Lung (tissue), 13 donors: ENCODE data around the gene TNNC2. TPM values are rescaled to one million over a fixed set of nuclear protein-coding genes. Genes with fewer than 3 reads are reported as not detected.

ENCODE experiments used
- ATAC-seq: fragments of 200-7000 bp; cut with Tn5 transposase; one replicate; pipeline ENCODE4 v1.9.1; 2020; ENCODE audit warnings: moderate number of reproducible peaks; ENCODE audit not compliant: insufficient read depth, low FRiP score
- DNase-seq, 3 donors: peaks; one replicate each; pipeline ENCODE4 v3.0.0-alpha.2; 2013 to 2017
- H3K27ac ChIP-seq, 2 donors: one replicate each; pipeline ENCODE4 v1.5.1; 2013; ENCODE audit warnings: mild to moderate bottlenecking in 2 of 2, moderate library complexity in 2 of 2, control low read depth in 1 of 2, inconsistent platforms in 1 of 2, low read depth in 1 of 2, low read length in 1 of 2
- H3K27me3 ChIP-seq, 3 donors: one replicate each; pipeline ENCODE4 v1.5.1; 2013; ENCODE audit warnings: low read length in 2 of 3; ENCODE audit not compliant: control insufficient read depth in 3 of 3, insufficient read depth in 3 of 3
- H3K36me3 ChIP-seq, 4 donors: one replicate each; pipeline ENCODE4 v1.5.1; 2013; ENCODE audit warnings: low read length in 4 of 4, mild to moderate bottlenecking in 1 of 4, moderate library complexity in 1 of 4; ENCODE audit not compliant: control insufficient read depth in 4 of 4, insufficient read depth in 4 of 4
- H3K4me1 ChIP-seq, 5 donors: one replicate each; pipeline ENCODE4 v1.5.1; 2013; ENCODE audit warnings: low read length in 5 of 5, mild to moderate bottlenecking in 2 of 5, moderate library complexity in 1 of 5; ENCODE audit not compliant: control insufficient read depth in 5 of 5, insufficient read depth in 5 of 5
- H3K4me3 ChIP-seq: one replicate; pipeline ENCODE4 v1.5.1; 2013; ENCODE audit warnings: mild to moderate bottlenecking, control low read depth, moderate library complexity
- H3K9ac ChIP-seq, 2 donors: one replicate each; pipeline ENCODE4 v1.5.1; 2013; ENCODE audit warnings: low read length in 2 of 2, control low read depth in 1 of 2; ENCODE audit not compliant: insufficient read depth in 1 of 2
- H3K9me3 ChIP-seq, 4 donors: one replicate each; pipeline ENCODE4 v1.5.1; 2013; ENCODE audit warnings: low read length in 3 of 4, mild to moderate bottlenecking in 1 of 4, moderate library complexity in 1 of 4; ENCODE audit not compliant: control insufficient read depth in 4 of 4, insufficient read depth in 3 of 4
- WGBS, 2 donors: extraction: QIAGEN DNeasy Blood & Tissue Kit; methylation state at CpG; one replicate each; pipeline ENCODE4 v1.1.7; 2013; 5-methylcytosine and 5-hydroxymethylcytosine counted together
- polyA plus RNA-seq, 2 donors: library from polyadenylated mRNA; stranded (reverse); fragments of 200-250 nt; gene quantifications; one replicate each; pipeline ENCODE4 v1.2.1, GENCODE V29; 2013
- small RNA-seq: library from RNA; depleted of rRNA; stranded (forward); fragments of <200 nt; gene quantifications from one replicate; pipeline ENCODE3, GENCODE V24; 2014; ENCODE audit warnings: low replicate concordance
- total RNA-seq, 2 donors: library from RNA; depleted of rRNA in 1 of 2; stranded (reverse); fragments of >200 nt in 1 of 2; gene quantifications; one replicate each; pipeline ENCODE4 v1.2.1, GENCODE V29; 2014 to 2021
- TF ChIP-seq, protein P1 (sequence below): IDR thresholded peaks from 2 replicates; pipeline ENCODE4 v1.5.1; 2012; ENCODE audit warnings: mild to moderate bottlenecking; ENCODE audit errors: control extremely low read depth, extremely low read depth
- donor health status: control.
- donor health status: control.
- donor health status: Bipolar disorder and iron deficiency.
- donor health status: healthy.
- donor health status: DM: yes; HTN: yes; CAD: no.

Gene TNNC2
- total and polyA plus RNA-seq, 4 donors = 0.54 to 1.5 (median 1.1) TPM; not detected in 1

DNA sequence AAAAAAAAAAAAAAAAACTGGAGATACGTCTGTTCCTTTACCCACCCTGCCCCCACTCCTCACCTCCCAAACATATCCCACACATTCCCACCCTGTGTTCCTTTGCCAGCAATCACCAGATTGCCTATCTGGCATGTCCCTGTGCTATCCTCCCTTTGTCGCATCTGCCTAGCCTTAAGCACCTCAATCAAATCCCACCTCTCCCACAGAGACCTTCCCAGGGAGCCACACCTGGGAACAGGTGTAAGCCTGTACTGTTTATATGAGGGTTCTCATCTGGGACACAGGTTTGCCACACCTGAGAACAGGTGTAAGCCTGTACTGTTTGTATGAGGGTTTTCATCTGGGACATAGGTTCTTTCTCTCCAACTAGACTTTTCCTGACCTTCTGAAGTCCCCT is 52.2 kb downstream of the TNNC2 start:
- H3K36me3 ChIP-seq = no peaks in the 10 kb centered on the region
- H3K27me3 ChIP-seq = no peaks in the 10 kb centered on the region
- H3K4me1 ChIP-seq = peaks cover 0 to 8% (median 5%) of the 10 kb centered on the region in 5 donors
- ATAC-seq (no peak), DNase-seq (no peak)
- H3K9me3 ChIP-seq = no peaks in the 10 kb centered on the region
- no peak overlapping the region for H3K4me3 ChIP-seq
- TF ChIP-seq, protein P1, sequence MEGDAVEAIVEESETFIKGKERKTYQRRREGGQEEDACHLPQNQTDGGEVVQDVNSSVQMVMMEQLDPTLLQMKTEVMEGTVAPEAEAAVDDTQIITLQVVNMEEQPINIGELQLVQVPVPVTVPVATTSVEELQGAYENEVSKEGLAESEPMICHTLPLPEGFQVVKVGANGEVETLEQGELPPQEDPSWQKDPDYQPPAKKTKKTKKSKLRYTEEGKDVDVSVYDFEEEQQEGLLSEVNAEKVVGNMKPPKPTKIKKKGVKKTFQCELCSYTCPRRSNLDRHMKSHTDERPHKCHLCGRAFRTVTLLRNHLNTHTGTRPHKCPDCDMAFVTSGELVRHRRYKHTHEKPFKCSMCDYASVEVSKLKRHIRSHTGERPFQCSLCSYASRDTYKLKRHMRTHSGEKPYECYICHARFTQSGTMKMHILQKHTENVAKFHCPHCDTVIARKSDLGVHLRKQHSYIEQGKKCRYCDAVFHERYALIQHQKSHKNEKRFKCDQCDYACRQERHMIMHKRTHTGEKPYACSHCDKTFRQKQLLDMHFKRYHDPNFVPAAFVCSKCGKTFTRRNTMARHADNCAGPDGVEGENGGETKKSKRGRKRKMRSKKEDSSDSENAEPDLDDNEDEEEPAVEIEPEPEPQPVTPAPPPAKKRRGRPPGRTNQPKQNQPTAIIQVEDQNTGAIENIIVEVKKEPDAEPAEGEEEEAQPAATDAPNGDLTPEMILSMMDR = no peak
- 80 to 81% methylated on average over 2 of the region's 2 CpGs for WGBS, 2 donors
- H3K27ac ChIP-seq = no peak overlapping the region
- no peak overlapping the region for H3K9ac ChIP-seq

Small RNAs within 50 kb of the gene (small RNA-seq; reads per million reads assigned to genes)
- gene RNU6ATAC38P = not detected

Other genes with a start within 250 kb of the TNNC2 start
- under 1 TPM in 1 of 2 donors, not detected in 1; 0.26 TPM for gene WFDC8, start 248.0 kb downstream of the TNNC2 start, total RNA-seq
- gene WFDC8, start 248.0 kb downstream of the TNNC2 start, polyA plus RNA-seq = not detected
- gene WFDC10A, start 197.6 kb downstream of the TNNC2 start, total RNA-seq = not detected
- not detected for gene WFDC10A, start 197.6 kb downstream of the TNNC2 start, polyA plus RNA-seq
- not detected for gene WFDC9, start 196.0 kb downstream of the TNNC2 start, total RNA-seq
- gene WFDC9, start 196.0 kb downstream of the TNNC2 start, polyA plus RNA-seq = not detected
- gene WFDC11, start 157.1 kb downstream of the TNNC2 start, total RNA-seq = not detected
- not detected for gene WFDC11, start 157.1 kb downstream of the TNNC2 start, polyA plus RNA-seq
- under 1 TPM in 1 of 2 donors, not detected in 1; 0.17 TPM for gene WFDC13, start 125.3 kb downstream of the TNNC2 start, total RNA-seq
- gene WFDC13, start 125.3 kb downstream of the TNNC2 start, polyA plus RNA-seq = under 1 TPM; 0.03 to 0.10 TPM
- 1 to 10 TPM in 1 of 2 donors, not detected in 1; 2.0 TPM for gene WFDC10B, start 122.3 kb downstream of the TNNC2 start, total RNA-seq
- gene WFDC10B, start 122.3 kb downstream of the TNNC2 start, polyA plus RNA-seq = 1 to 10 TPM; 1.5 to 2.0 TPM
- gene SPINT4, start 105.0 kb downstream of the TNNC2 start, total RNA-seq = not detected
- gene SPINT4, start 105.0 kb downstream of the TNNC2 start, polyA plus RNA-seq = not detected
- gene WFDC3, start 35.4 kb downstream of the TNNC2 start, total RNA-seq = 1 to 10 TPM; 1.8 to 3.6 TPM
- gene WFDC3, start 35.4 kb downstream of the TNNC2 start, polyA plus RNA-seq = 10 to 100 TPM; 11.4 to 20.9 TPM
- gene DNTTIP1, start 35.4 kb downstream of the TNNC2 start, total RNA-seq = 10 to 100 TPM; 21.1 to 38.5 TPM
- 10 to 100 TPM; 66.4 to 72.1 TPM for gene DNTTIP1, start 35.4 kb downstream of the TNNC2 start, polyA plus RNA-seq
- gene UBE2C, start 14.7 kb downstream of the TNNC2 start, total RNA-seq = 1 to 10 TPM; 2.5 to 3.9 TPM
- 10 to 100 TPM in 1 of 2 donors, 1 to 10 TPM in 1; 7.2 to 17.0 TPM for gene UBE2C, start 14.7 kb downstream of the TNNC2 start, polyA plus RNA-seq
- gene SNX21, start 6.5 kb upstream of the TNNC2 start, total RNA-seq = 10 to 100 TPM; 30.9 to 34.4 TPM
- 10 to 100 TPM; 15.9 to 16.2 TPM for gene SNX21, start 6.5 kb upstream of the TNNC2 start, polyA plus RNA-seq
- 10 to 100 TPM; 24.7 to 29.7 TPM for gene ACOT8, start 30.1 kb upstream of the TNNC2 start, total RNA-seq
- gene ACOT8, start 30.1 kb upstream of the TNNC2 start, polyA plus RNA-seq = 10 to 100 TPM; 34.0 to 34.3 TPM
- gene ZSWIM3, start 30.3 kb upstream of the TNNC2 start, total RNA-seq = 1 to 10 TPM; 3.7 to 5.2 TPM
- 1 to 10 TPM; 1.7 to 3.0 TPM for gene ZSWIM3, start 30.3 kb upstream of the TNNC2 start, polyA plus RNA-seq
- gene ZSWIM1, start 53.9 kb upstream of the TNNC2 start, total RNA-seq = 10 to 100 TPM in 1 of 2 donors, 1 to 10 TPM in 1; 5.2 to 11.1 TPM
- gene ZSWIM1, start 53.9 kb upstream of the TNNC2 start, polyA plus RNA-seq = 1 to 10 TPM; 3.7 to 5.2 TPM
- 1 to 10 TPM; 2.1 to 3.8 TPM for gene SPATA25, start 60.3 kb upstream of the TNNC2 start, total RNA-seq
- under 1 TPM; 0.77 to 0.97 TPM for gene SPATA25, start 60.3 kb upstream of the TNNC2 start, polyA plus RNA-seq
- gene NEURL2, start 63.9 kb upstream of the TNNC2 start, total RNA-seq = 1 to 10 TPM; 5.8 to 8.3 TPM
- 1 to 10 TPM; 1.5 to 3.9 TPM for gene NEURL2, start 63.9 kb upstream of the TNNC2 start, polyA plus RNA-seq
- gene CTSA, start 64.0 kb upstream of the TNNC2 start, total RNA-seq = 100 to 1,000 TPM in 1 of 2 donors, 10 to 100 TPM in 1; 72.2 to 170 TPM
- gene CTSA, start 64.0 kb upstream of the TNNC2 start, polyA plus RNA-seq = 100 to 1,000 TPM; 109 to 247 TPM
- 10 to 100 TPM; 63.6 to 97.7 TPM for gene PLTP, start 84.8 kb upstream of the TNNC2 start, total RNA-seq
- gene PLTP, start 84.8 kb upstream of the TNNC2 start, polyA plus RNA-seq = 100 to 1,000 TPM in 1 of 2 donors, 10 to 100 TPM in 1; 26.9 to 125 TPM
- gene PCIF1, start 107.4 kb upstream of the TNNC2 start, total RNA-seq = 10 to 100 TPM; 27.7 to 48.1 TPM
- 10 to 100 TPM; 28.4 to 35.6 TPM for gene PCIF1, start 107.4 kb upstream of the TNNC2 start, polyA plus RNA-seq
- gene ZNF335, start 144.9 kb upstream of the TNNC2 start, total RNA-seq = 10 to 100 TPM; 19.0 to 23.6 TPM
- gene ZNF335, start 144.9 kb upstream of the TNNC2 start, polyA plus RNA-seq = 10 to 100 TPM; 12.8 to 13.0 TPM
- gene MMP9, start 181.6 kb upstream of the TNNC2 start, total RNA-seq = 10 to 100 TPM; 31.1 to 35.0 TPM
- 10 to 100 TPM in 1 of 2 donors, 1 to 10 TPM in 1; 3.1 to 47.7 TPM for gene MMP9, start 181.6 kb upstream of the TNNC2 start, polyA plus RNA-seq
- under 1 TPM in 1 of 2 donors, not detected in 1; 0.52 TPM for gene SLC12A5, start 201.9 kb upstream of the TNNC2 start, total RNA-seq
- not detected for gene SLC12A5, start 201.9 kb upstream of the TNNC2 start, polyA plus RNA-seq